COLO668 (cell line): ENCODE results near the gene RAPGEF3.

Experiments used
- DNase-seq: peaks from one replicate; lab custom pipeline; 2025; ENCODE audit not compliant: unreplicated experiment; lab: John Stamatoyannopoulos, UW

The RAPGEF3 gene

GRCh38 chr12:47762850-47763465 is 4.3 kb upstream of the RAPGEF3 start:
- no peak for DNase-seq

DNA sequence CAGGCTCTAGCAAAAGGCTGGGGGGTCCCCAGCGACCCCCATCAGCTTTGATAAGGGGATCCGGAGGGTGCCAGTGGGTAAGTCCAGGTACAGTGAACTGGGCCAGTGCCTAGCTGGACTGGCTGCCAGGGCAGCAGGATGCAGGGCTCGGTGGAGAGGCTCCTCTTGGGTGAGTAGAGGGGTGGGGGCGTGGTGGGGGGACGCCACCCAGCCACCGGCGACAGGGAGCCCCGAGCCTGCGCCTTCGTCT is 171 bp downstream of the RAPGEF3 start:
- DNase-seq, result no peak

- DNase-seq, result no peak
Measured at GRCh38 chr12:47757840-47758583, 668 bp downstream of the RAPGEF3 start.

- no peak for DNase-seq
Measured at GRCh38 chr12:47757364-47757839, 1.3 kb downstream of the RAPGEF3 start.

GRCh38 chr12:47755655-47756562 is 2.8 kb downstream of the RAPGEF3 start:
- DNase-seq, result no peak

DNA sequence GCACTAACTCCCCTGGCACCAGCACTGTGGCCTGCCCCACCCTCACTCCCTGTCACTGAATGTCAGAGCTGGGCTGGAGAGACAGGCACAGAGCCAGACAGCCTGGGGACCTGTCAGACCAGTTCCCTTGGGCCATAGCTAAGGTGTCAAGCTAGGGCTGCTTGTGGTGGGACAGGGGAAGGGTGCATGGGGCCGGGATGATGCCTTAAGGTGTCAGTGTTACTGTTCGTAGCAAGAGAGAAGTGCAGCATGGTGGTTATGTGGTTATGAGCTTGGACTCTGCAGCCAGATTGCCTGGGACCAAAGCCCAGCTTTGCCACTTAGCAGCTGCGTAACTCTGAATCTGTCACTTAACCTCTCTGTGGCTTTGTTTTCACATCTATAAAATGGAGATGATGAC is 3.8 kb downstream of the RAPGEF3 start:
- DNase-seq, result no peak

DNA sequence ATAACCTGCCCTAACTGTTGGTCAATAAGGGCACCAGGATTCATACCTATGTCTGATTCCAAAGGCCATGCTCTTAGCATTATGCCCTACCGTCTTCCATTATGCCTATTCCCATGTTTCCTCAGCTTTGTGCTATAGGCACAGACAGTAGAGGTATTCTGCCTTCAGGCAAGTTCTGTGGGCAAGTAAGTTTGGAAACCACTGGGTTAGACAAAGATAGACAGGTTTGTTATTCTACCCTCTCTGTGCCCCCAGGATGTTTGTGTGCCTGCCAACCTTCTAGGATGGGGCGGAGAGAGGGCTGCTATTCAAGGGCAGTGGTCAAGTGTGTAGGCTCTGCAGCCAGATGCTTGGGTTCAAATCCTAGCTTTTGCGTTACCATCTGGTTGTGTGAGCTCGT is 4.6 kb downstream of the RAPGEF3 start:
- no peak for DNase-seq

GRCh38 chr12:47753021-47754001 is 5.4 kb downstream of the RAPGEF3 start:
- no peak for DNase-seq

GRCh38 chr12:47752552-47752951 is 6.1 kb downstream of the RAPGEF3 start:
- no peak for DNase-seq

GRCh38 chr12:47752121-47752520 is 6.6 kb downstream of the RAPGEF3 start:
- DNase-seq, result no peak

- DNase-seq, result peak; percentile 27
Measured at GRCh38 chr12:47751561-47751960, 7.1 kb downstream of the RAPGEF3 start.

DNA sequence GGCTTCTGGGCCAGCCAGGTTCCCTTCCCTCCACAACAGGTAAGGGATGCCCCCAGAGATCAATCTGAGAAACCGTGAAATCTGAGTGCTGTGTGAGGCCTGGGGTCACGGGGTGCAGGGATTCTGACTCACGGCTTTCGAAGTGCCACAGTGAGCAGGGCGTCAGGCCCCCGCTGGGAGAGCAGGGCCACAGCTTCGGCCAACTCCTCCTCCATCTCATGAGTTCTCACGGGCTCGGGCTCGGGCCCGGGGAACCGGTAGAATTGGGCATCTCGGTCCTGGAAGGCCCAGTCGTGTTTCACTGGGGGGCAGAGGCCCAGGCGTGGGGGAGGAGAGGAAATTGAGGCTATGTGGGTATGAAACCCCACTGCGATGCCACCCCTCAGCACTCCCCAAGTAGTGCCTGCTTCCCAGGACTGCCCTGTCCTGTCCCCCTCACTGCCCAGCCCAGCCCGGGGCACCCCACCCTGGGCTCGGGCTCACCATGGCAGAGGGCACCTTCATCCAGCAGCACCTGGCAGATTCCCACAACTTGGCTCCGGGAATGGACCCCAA is 7.7 kb downstream of the RAPGEF3 start:
- no peak for DNase-seq

- no peak for DNase-seq
Measured at GRCh38 chr12:47750229-47750798, 8.4 kb downstream of the RAPGEF3 start.

DNA sequence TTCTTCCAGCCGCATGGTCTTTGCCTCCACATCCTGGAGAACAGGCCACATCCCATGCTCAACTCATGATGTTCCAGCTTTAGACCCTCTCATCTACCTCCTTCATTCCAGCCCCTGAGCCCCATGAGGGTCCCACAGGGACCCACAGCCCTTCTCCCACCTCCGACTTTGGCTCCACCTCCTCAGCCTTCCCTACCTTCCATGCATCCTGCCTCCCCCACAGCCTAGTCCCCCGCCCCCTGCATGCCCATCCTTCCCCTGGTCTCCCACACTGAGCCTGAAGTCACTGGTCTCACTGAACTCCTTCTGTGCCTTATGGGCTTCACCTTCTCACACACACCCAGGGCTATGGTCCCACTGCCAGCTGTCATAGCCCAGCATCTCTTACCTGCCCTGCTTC is 9.8 kb downstream of the RAPGEF3 start:
- DNase-seq, result no peak

GRCh38 chr12:47748507-47748828 is 10.2 kb downstream of the RAPGEF3 start:
- DNase-seq, result no peak

- no peak for DNase-seq
Measured at GRCh38 chr12:47747596-47748506, 10.8 kb downstream of the RAPGEF3 start.

- DNase-seq, result no peak
Measured at GRCh38 chr12:47747126-47747525, 11.6 kb downstream of the RAPGEF3 start.

DNA sequence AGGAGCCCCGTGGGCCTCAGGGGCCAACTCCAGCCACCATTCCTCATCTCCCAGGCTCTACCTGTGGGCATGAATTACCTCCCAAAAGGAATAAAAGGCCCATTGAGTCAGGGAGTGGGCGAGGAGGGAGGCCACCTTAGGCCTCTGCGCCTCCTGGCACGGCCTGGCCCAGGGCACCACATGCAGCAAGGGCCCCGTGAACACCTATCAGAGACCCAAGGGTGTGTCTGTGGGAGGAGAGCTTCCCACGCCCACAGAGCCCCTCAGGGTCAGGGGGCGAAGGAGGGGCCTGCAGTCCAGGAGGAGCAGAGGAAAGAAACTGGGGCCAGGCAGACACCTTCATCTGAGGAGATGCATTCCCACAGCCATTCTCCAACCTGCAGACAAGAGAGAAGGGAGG is 12.2 kb downstream of the RAPGEF3 start:
- no peak for DNase-seq

DNA sequence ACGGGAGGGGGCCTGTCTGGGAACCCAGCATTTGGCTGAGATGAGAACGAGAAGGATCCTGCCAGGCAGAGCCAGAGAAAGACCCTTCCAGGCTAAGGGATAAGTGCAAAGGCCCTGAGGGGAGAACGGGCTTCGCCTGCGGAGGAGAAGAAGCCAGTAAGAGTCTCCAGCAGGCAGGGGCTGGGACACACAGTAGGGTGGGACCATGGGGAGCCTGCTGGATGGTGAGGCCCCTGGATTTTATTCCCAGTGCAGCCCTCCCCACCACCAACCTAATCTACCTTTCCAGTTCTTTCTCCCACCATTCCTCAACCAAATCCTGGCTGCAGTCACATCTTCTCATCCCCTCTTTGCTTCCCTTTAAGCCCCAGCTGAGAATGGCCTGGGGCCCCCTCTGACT is 12.6 kb downstream of the RAPGEF3 start:
- DNase-seq, result no peak
